GM18858 (cell line): ENCODE measurements around the gene SHTN1.

Source experiments
- ATAC-seq: cut with Tn5 transposase; IDR thresholded peaks from one replicate; pipeline ENCODE4 v1.9.1; 2021; ENCODE audit not compliant: unreplicated experiment

Gene SHTN1

DNA sequence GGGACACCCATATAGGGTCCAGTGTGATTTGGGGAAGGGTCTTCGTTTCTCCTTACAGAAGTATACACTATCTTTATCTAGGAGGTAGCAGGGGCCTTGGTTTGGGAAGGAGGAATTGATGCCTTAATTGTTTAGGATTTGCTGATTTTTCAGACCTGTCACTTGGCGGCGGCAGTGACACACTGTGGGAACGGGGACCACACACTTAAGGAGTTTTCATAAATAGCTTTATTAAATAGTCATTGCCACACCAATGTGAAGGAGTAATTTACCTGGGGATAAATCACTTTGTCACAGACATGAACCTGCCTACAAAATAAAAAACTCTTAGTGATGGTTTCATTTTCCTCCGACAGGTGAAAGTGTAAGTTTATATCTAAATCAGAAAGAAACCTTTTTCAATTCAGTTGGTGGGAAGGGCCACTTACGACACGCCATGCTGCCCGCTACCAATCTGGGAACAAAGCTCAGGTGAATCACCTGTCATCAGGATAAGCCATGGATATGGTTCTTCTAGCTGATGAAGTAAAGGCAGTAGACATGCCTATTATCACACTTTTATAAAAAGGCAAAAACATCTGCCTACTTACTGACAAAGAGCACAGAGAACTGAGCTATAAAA, 168.0 kb downstream of the SHTN1 start:
- ATAC-seq: no peak

DNA sequence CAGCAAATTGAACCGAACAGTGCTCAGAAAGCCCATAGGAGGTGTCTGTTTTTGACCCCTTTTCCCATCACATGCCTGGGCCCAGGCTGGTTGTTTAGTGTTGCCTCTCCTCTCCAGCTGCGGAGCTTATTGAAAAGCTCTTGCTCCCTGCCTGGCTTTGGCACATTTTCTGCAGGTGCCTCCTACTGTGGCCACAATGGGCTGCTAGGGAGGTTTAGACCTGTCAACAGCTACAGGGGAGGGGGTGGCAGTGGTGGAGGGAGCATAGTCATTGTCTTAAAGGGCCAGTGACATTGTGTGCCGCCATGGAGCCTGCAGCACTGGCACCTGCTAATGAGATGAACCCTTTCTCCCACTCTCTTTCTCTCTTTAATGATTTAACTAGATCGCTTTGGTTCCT, 168.9 kb downstream of the SHTN1 start:
- no peak for ATAC-seq

DNA sequence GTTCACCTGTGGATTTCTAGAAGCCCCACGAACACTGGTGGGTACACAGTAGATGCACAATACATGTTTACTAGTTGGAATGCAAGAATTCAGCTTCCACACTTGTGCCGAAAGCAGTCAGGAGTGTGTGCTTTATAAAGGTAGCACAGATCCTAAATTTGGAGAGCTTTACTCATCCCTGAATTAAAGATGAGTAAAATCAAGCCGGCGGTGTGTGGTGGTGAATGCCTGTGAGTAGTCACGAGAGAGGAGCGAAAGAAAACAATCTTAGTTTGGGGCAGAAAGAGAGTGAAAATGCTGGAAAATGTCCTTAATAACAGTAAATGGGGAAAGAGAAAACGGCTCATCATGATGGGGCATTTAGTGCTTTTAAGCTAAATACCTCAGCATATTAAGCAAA, 169.3 kb downstream of the SHTN1 start:
- no peak for ATAC-seq

DNA sequence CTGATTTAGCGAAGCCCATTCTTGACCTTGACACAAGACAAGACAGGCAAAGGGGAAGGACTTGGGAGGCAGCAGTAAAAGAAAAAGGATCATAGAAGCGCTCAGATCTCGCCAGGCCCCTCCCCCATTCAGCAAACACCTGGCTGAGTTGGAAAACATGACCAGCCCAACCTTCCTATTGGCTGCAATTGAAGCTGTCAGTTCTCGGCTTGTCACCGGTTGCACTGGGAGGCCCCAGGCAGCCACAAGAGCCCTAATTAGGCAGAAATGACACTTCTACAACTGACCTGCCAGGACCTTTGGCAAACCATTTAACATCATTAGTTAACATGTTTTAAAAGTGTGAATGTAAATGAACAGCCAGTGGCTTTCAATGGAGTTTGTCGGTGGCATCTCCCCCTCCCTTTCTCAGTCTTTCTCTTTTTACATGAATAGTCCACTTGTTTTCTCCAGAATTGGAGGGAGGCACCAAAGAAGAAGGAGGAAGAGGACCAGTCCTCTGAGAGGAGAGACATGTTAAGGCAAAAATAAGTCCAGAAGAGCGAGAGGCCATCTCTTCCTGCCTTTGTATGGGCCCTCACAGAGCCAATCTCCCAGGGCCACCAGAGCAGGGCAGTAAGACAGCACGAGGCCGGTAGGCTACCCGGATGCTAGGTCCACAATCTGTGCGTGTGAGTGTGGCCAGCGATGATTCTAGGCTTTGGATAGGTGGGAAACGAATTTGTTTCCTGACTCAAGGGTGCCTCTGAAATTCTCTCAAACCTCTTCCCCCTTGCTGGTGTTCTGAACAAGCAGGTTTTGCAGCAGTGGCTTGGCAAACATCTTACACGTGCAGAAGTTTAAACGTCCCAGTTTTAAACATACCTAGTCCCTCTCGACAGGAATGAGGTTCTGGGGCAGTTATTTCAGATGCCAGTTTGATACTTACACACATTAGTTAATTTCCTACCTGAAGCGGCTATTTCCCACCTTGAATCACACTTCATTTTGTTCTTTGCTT, 170.7 kb downstream of the SHTN1 start:
- no peak for ATAC-seq

DNA sequence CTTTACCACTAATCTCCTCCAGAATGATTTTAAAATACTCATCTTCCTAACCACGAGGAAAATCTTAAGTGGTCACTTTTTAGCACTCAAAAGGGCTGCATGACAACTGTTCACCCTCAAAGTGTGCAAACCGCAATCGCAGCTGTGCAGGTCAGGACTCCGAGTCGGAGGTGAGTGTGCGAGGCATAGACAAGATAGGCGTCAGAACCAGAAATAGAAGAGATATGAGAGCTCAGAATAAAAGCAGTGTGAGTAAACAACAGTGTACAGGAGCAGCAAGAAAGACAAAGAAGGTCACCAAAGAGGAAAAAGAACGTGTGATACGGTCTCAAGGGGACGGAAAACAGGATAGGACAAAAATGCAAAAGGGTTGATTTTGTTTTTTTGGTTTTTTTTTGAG, 173.2 kb downstream of the SHTN1 start:
- no peak for ATAC-seq
